ENCODE measurements around the gene EPB41L2. TPM values are rescaled to one million over a fixed set of nuclear protein-coding genes. Genes with fewer than 3 reads are reported as not detected.
A peak's percentile ranks its signal among the peaks of the same experiment; 100 is the strongest.

Gene EPB41L2
- total RNA-seq, 1 donor, result 47.4 TPM

GRCh38 chr6:130859161-130859867, 203.7 kb downstream of the EPB41L2 start:
- H3K4me1 ChIP-seq (ENCODE audit: insufficient read depth, low read length), result peaks cover under 1% of the 10 kb centered on the region
- H2AFZ ChIP-seq (ENCODE audit: low read length), result no peak overlapping the region
- peaks cover 6% of the 10 kb centered on the region for H3K36me3 ChIP-seq (ENCODE audit: insufficient read depth, low read length)
- no peak overlapping the region for H3K4me3 ChIP-seq (ENCODE audit: insufficient read depth, low read length)
- TF ChIP-seq, protein P1, sequence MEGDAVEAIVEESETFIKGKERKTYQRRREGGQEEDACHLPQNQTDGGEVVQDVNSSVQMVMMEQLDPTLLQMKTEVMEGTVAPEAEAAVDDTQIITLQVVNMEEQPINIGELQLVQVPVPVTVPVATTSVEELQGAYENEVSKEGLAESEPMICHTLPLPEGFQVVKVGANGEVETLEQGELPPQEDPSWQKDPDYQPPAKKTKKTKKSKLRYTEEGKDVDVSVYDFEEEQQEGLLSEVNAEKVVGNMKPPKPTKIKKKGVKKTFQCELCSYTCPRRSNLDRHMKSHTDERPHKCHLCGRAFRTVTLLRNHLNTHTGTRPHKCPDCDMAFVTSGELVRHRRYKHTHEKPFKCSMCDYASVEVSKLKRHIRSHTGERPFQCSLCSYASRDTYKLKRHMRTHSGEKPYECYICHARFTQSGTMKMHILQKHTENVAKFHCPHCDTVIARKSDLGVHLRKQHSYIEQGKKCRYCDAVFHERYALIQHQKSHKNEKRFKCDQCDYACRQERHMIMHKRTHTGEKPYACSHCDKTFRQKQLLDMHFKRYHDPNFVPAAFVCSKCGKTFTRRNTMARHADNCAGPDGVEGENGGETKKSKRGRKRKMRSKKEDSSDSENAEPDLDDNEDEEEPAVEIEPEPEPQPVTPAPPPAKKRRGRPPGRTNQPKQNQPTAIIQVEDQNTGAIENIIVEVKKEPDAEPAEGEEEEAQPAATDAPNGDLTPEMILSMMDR (IDR thresholded peaks at IDR 0.05; ENCODE audit: extremely low read depth, low read depth, low read length), result no peak
- no peak overlapping the region for H3K4me2 ChIP-seq (ENCODE audit: insufficient read depth, low read length)
- H3K27ac ChIP-seq (ENCODE audit: low read depth, low read length), result no peak overlapping the region
- H3K9me3 ChIP-seq (ENCODE audit: low read depth, low read length), result no peaks in the 10 kb centered on the region
- H3K27me3 ChIP-seq (ENCODE audit: insufficient read depth, low read length), result no peaks in the 10 kb centered on the region
- no peak for DNase-seq (ENCODE audit: insufficient read length, low spot score, missing footprints)
- no peaks in the 10 kb centered on the region for H4K20me1 ChIP-seq (ENCODE audit: insufficient read depth, low read length)
- no peaks in the 10 kb centered on the region for H3K79me2 ChIP-seq (ENCODE audit: insufficient read depth, low read length)

DNA sequence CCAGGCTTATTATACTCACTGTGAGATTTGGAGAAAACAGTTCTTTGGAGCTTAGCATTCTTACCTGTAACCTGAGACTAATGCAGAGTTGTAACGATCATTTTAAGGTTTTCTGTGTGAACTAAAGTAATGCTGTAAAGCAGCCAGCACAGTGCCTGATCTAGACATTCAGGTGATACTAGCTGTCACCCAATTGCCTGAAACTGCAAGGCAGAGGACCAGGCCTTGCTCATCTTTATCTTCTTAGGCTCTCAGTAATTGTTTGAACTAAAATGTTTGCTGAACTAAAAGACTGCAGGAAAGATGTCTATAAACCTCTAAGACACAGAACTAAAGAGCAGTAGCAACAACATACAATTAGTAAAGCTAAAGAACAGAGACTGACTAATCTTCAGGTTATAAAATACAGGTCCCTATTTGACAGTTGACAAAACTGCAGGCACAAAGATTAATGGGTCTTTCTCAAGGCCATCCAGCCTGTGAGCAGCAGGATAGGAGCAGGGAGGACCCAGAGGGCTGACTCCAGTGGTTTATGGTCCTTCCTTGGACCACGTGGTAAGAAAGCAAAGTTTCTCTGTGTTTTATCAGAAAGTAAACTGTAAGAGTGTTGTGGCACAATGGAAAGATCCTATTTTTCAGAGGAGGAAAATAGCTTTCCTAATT, 204.4 kb downstream of the EPB41L2 start:
- Histone ChIP-seq H4K20me1 (ENCODE audit: insufficient read depth, low read length) (peaks cover 2% of the 10 kb centered on the region), H3K4me2 (ENCODE audit: insufficient read depth, low read length) (no peak overlapping the region), H3K27ac (ENCODE audit: low read depth, low read length) (no peak overlapping the region), H3K4me1 (ENCODE audit: insufficient read depth, low read length) (peaks cover 7% of the 10 kb centered on the region), H2AFZ (ENCODE audit: low read length) (no peak overlapping the region), H3K27me3 (ENCODE audit: insufficient read depth, low read length) (no peaks in the 10 kb centered on the region), H3K36me3 (ENCODE audit: insufficient read depth, low read length) (peaks cover 6% of the 10 kb centered on the region), H3K9me3 (ENCODE audit: low read depth, low read length) (no peaks in the 10 kb centered on the region), H3K79me2 (ENCODE audit: insufficient read depth, low read length) (no peaks in the 10 kb centered on the region), H3K4me3 (ENCODE audit: insufficient read depth, low read length) (no peak overlapping the region)
- TF ChIP-seq, protein P1 (IDR thresholded peaks at IDR 0.05; ENCODE audit: extremely low read depth, low read depth, low read length), result no peak
- no peak for DNase-seq (ENCODE audit: insufficient read length, low spot score, missing footprints)

- H2AFZ ChIP-seq (ENCODE audit: low read length), result no peak overlapping the region
- TF ChIP-seq, protein P1 (IDR thresholded peaks at IDR 0.05; ENCODE audit: extremely low read depth, low read depth, low read length), result no peak
These were observed 205.0 kb downstream of the EPB41L2 start for GRCh38 chr6:130858054-130858453.

GRCh38 chr6:130853555-130854183, 209.4 kb downstream of the EPB41L2 start:
- H3K79me2 ChIP-seq (ENCODE audit: insufficient read depth, low read length), result no peaks in the 10 kb centered on the region
- TF ChIP-seq, protein P1 (IDR thresholded peaks at IDR 0.05; ENCODE audit: extremely low read depth, low read depth, low read length), result no peak
- H3K9me3 ChIP-seq (ENCODE audit: low read depth, low read length), result no peaks in the 10 kb centered on the region
- peaks cover 19% of the 10 kb centered on the region for H3K4me1 ChIP-seq (ENCODE audit: insufficient read depth, low read length)
- peaks cover 4% of the 10 kb centered on the region for H3K36me3 ChIP-seq (ENCODE audit: insufficient read depth, low read length)
- no peaks in the 10 kb centered on the region for H3K27me3 ChIP-seq (ENCODE audit: insufficient read depth, low read length)
- H2AFZ ChIP-seq (ENCODE audit: low read length), result no peak overlapping the region
- H3K4me3 ChIP-seq (ENCODE audit: insufficient read depth, low read length), result no peak overlapping the region
- H3K4me2 ChIP-seq (ENCODE audit: insufficient read depth, low read length), result peak overlapping the region; percentile 18
- H4K20me1 ChIP-seq (ENCODE audit: insufficient read depth, low read length), result peaks cover 7% of the 10 kb centered on the region
- peak overlapping the region; percentile 45 for H3K27ac ChIP-seq (ENCODE audit: low read depth, low read length)
- DNase-seq (ENCODE audit: insufficient read length, low spot score, missing footprints), result peak; percentile 85

More at GRCh38 chr6:130858054-130858453, 205.0 kb downstream of the EPB41L2 start:
- H3K4me3 ChIP-seq (ENCODE audit: insufficient read depth, low read length), result no peak overlapping the region
- no peaks in the 10 kb centered on the region for H3K27me3 ChIP-seq (ENCODE audit: insufficient read depth, low read length)
- H4K20me1 ChIP-seq (ENCODE audit: insufficient read depth, low read length), result peaks cover 7% of the 10 kb centered on the region
- no peak for DNase-seq (ENCODE audit: insufficient read length, low spot score, missing footprints)
- no peaks in the 10 kb centered on the region for H3K79me2 ChIP-seq (ENCODE audit: insufficient read depth, low read length)
- peaks cover 13% of the 10 kb centered on the region for H3K4me1 ChIP-seq (ENCODE audit: insufficient read depth, low read length)
- H3K27ac ChIP-seq (ENCODE audit: low read depth, low read length), result no peak overlapping the region
- H3K9me3 ChIP-seq (ENCODE audit: low read depth, low read length), result no peaks in the 10 kb centered on the region
- H3K36me3 ChIP-seq (ENCODE audit: insufficient read depth, low read length), result peaks cover 11% of the 10 kb centered on the region
- H3K4me2 ChIP-seq (ENCODE audit: insufficient read depth, low read length), result no peak overlapping the region

Data from osteoblast (primary cell).